GM19328 (cell line): ENCODE measurements around the gene MARCHF7.

Experiments used
- ATAC-seq: cut with Tn5 transposase; IDR thresholded peaks from one replicate; pipeline ENCODE4 v1.9.1; 2021; ENCODE audit warnings: mild to moderate bottlenecking, moderate library complexity; ENCODE audit not compliant: unreplicated experiment

The MARCHF7 gene

DNA sequence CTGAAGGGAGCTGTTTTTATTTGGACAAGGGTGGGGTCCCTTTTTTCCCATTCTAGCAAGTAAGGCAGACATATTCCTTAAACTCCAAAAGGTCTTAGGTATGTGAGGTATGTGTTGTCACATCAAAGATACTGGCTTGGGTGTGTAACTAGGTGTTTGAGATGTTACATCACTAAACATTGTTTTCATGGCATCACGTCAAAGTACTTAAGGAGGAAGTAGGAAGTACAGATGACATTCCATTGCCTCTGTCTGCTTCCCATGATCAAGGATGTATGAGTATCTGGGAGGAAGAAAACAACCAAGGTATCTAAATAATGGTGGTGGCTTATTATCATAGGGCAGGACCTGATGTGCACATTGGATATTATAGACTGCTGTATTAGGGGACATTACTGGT is 46.4 kb downstream of the MARCHF7 start:
- ATAC-seq: no peak

DNA sequence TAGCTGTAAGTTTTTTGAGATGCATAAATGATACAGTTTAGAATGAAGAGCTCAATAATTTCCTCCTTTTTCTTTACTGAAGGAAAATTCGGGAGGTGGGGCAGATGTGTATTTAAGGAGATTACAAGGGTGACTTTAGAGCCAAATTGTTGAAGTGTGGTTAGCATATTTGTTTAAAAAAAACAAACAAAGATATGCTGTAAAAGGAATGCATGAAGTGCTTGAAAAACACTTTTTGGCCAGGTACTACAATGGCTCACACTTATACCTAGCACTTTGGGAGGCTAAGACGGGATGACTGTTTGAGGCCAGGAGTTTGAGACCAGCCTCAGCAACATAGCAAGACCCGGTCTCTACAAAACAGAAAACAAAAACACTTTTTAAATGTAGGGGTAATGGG is 47.3 kb downstream of the MARCHF7 start:
- no peak for ATAC-seq

DNA sequence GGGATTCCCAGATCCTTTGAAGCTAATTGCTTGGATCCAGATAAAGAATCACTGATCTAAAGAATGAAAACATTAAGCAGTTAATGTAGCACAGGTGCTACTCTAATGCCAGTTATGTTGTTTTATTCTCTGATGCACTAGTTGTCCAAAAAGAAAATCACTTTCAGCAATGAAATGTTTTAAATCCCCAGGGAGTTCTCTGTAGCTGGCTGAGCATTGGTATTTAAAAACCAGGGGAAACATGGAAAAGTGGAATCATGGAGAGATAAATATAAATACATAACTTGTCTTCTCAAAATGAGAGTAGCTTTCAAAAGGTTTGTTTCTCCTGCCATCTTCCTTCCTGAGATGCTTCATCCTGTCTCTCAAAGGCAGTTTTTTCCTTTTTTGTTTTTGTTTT is 48.0 kb downstream of the MARCHF7 start:
- ATAC-seq: no peak

DNA sequence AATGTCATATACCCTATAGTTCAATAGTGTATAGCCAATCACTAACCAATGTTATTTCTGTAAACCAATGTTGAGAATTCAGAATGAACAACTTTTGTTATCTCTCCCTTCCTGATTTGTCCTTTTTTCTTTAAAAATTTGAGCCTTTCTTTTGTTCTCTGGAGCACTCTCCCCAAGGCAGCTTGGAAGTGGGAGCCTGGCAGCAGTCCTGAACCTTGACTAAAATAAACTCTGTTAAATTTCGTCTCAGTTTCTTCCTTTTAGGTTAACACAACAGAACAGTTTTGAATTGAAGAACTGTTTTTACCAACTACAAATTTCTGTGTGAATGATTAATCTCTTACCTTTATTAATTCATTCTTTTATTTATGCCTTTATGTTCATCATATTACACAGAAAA is 49.8 kb downstream of the MARCHF7 start:
- no peak for ATAC-seq
